OCI-LY3 (cell line): ENCODE measurements around the gene CD96.

ENCODE experiments used
- H2AFZ ChIP-seq: fragments of 200-600, 300-600 bp; shearing (Covaris generic); 2 replicates; pipeline ENCODE4 v1.6.0; 2014; ENCODE audit warnings: antibody characterized with exemption, low read depth, low read length
- H3K27ac ChIP-seq: fragments of 200-600, 300-600 bp; sonication (generic); 2 replicates; pipeline ENCODE4 v1.5.1; 2014; ENCODE audit warnings: mild to moderate bottlenecking, low read length, moderate library complexity, mixed read lengths
- H3K27me3 ChIP-seq: fragments of 200-600, 300-600 bp; sonication (generic); 2 replicates; pipeline ENCODE4 v1.6.1; 2014; ENCODE audit warnings: low read depth, low read length, mixed read lengths
- H3K36me3 ChIP-seq: fragments of 200-600, 300-600 bp; sonication (generic); replicated peaks from 2 replicates; pipeline ENCODE3; 2014; ENCODE audit warnings: low read depth, low read length, mixed read lengths
- H3K4me1 ChIP-seq: fragments of 300-600, 200-600 bp; sonication (generic); 2 replicates; pipeline ENCODE4 v1.6.1; 2014; ENCODE audit warnings: low read length, mixed read lengths
- H3K4me2 ChIP-seq: fragments of 200-600, 300-600 bp; sonication (generic); 2 replicates; pipeline ENCODE4 v1.6.1; 2014; ENCODE audit warnings: low read length, mixed read lengths
- H3K4me3 ChIP-seq: fragments of 300-600, 200-600 bp; sonication (generic); 2 replicates; pipeline ENCODE4 v1.5.1; 2014; ENCODE audit warnings: antibody characterized with exemption, mild to moderate bottlenecking, low read length, moderate library complexity
- H3K79me2 ChIP-seq: fragments of 300-600, 200-600 bp; shearing (Covaris generic); 2 replicates; pipeline ENCODE4 v1.6.1; 2014; ENCODE audit warnings: mild to moderate bottlenecking, low read length, mixed read lengths
- H3K9ac ChIP-seq: fragments of 300-600, 200-600 bp; shearing (Covaris generic); 2 replicates; pipeline ENCODE4 v1.6.0; 2014; ENCODE audit warnings: mild to moderate bottlenecking, low read length, moderate library complexity
- H3K9me3 ChIP-seq: fragments of 200-600, 300-600 bp; shearing (Covaris generic); 2 replicates; pipeline ENCODE4 v1.6.1; 2014; ENCODE audit warnings: low read length, mixed read lengths; ENCODE audit not compliant: insufficient read depth
- H4K20me1 ChIP-seq: fragments of 200-600, 300-600 bp; sonication (generic); 2 replicates; pipeline ENCODE4 v1.6.1; 2016; ENCODE audit warnings: low read length, mixed read lengths; ENCODE audit not compliant: insufficient read depth
- EZH2phosphoT487 ChIP-seq: fragments of 200-600 bp; shearing (Covaris generic); IDR thresholded peaks from 2 replicates; pipeline ENCODE4 v1.6.1; 2018; ENCODE audit warnings: antibody characterized with exemption, mixed run types, low read depth
- TF ChIP-seq, protein P1 (sequence below): fragments of 200-600, 300-600 bp; sonication (generic); IDR thresholded peaks from 2 replicates; pipeline ENCODE4 v1.5.1; 2014; ENCODE audit warnings: antibody characterized with exemption, low read length, low read depth

CD96 gene

DNA sequence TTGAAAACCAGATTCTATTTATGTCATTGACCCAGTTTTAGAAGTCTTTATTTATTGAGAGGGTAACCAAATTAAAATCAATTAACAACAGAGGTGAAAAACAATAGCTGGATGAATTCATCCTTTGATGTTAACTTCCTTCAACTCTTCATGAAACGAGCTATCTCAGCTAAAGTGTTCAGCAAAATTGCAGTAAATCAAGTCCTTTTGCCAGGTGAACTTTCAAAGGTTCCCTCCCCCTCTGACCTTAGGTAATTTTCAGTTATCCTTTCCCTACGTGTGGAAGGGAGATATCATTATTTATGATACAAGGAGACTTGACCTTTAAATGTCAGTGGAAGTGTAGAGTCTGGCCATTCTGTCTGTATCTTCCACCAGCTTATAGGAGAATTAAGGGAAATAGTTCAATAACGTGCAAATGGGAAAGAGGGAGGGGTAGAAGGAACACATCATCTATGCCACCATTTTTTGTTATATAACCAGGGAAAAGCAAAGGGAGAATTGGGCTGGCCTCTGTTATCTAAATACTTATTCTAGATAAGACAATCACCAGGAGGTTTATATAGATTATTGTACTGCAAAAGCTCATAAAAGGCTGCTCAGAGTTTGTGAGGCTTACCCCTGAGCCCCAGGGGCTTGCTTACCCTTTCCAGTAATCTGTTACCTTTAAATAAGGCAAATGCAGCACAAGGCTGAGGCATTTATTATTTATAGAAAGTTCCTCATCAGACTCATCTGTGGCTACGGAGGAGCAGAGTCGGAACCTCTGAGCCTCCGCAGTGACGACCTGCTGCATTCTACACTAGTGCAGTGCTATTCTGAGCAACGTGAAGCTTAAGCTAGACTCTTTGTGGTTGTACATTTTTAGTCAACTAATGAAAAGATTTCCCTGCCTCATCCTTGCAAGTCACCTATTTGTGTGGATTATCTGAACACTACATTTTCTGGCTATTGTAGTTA, 150.9 kb downstream of the CD96 start:
- Histone ChIP-seq H2AFZ (no peak overlapping the region), H3K9me3 (no peaks in the 10 kb centered on the region), H3K4me1 (peaks cover 17% of the 10 kb centered on the region), H3K36me3 (no peaks in the 10 kb centered on the region), H3K9ac (no peak overlapping the region), H3K27ac (no peak overlapping the region), H3K4me2 (peak overlapping the region; percentile 41), H3K27me3 (peaks cover 5% of the 10 kb centered on the region; the same call in 1 of the 2 replicates), H4K20me1 (no peaks in the 10 kb centered on the region), H3K79me2 (no peaks in the 10 kb centered on the region), H3K4me3 (0 out of 2 replicates have a peak overlapping the region, but pooled peaks have one; percentile 15)
- TF ChIP-seq, protein P1, sequence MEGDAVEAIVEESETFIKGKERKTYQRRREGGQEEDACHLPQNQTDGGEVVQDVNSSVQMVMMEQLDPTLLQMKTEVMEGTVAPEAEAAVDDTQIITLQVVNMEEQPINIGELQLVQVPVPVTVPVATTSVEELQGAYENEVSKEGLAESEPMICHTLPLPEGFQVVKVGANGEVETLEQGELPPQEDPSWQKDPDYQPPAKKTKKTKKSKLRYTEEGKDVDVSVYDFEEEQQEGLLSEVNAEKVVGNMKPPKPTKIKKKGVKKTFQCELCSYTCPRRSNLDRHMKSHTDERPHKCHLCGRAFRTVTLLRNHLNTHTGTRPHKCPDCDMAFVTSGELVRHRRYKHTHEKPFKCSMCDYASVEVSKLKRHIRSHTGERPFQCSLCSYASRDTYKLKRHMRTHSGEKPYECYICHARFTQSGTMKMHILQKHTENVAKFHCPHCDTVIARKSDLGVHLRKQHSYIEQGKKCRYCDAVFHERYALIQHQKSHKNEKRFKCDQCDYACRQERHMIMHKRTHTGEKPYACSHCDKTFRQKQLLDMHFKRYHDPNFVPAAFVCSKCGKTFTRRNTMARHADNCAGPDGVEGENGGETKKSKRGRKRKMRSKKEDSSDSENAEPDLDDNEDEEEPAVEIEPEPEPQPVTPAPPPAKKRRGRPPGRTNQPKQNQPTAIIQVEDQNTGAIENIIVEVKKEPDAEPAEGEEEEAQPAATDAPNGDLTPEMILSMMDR: no peak

DNA sequence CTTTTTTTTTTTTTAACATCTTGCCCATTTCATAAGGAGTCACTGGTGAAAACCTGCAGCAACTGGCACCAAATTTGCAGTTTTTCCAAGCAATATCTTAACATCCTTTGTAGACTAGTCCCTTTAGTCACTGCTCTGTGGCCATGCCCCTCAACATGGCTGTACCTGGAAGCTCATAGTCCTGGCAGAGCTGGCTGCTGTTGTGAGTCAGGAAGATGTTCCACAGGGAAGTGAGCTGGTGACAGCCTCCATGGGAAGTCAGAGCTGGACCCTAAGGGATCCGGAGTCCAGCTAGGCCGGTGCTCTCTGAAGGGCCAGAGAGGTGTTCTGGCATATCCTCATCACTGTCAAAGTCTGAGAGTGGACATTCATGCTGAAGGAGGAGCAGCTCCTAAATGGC, 152.5 kb downstream of the CD96 start:
- Histone ChIP-seq H3K4me2 (no peak overlapping the region), H3K9me3 (no peaks in the 10 kb centered on the region), H3K4me1 (peaks cover 21% of the 10 kb centered on the region), H3K9ac (no peak overlapping the region), H3K4me3 (no peak overlapping the region), H3K36me3 (no peaks in the 10 kb centered on the region), H3K27me3 (peaks cover 5% of the 10 kb centered on the region; the same call in 1 of the 2 replicates), H3K79me2 (no peaks in the 10 kb centered on the region), H2AFZ (no peak overlapping the region), H4K20me1 (no peaks in the 10 kb centered on the region), H3K27ac (no peak overlapping the region)
- TF ChIP-seq, protein P1: no peak
- TF ChIP-seq EZH2phosphoT487: no peak

DNA sequence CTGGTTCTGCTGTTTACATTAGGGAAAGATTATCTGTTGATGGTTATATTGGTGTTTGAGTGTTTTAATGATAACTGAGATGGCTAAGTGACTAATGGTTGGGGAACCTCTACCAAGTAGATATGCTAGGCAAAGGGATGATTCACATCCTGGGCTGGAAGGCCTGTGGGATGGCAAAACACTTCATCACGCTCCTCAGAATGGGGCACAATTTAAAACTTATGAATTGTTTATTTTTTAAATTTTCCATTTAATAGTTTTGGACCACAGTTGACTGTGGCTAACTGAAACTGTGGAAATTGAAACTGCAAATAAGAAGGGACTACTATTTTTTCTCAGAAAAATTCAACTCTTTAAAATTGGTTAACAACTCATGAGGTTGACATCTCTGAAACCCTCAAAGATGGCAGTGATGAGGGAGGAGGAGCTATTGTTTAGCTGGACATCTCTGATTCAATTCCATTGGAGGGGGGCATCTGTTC, 153.7 kb downstream of the CD96 start:
- Histone ChIP-seq H3K36me3 (no peaks in the 10 kb centered on the region), H3K4me3 (no peak overlapping the region), H4K20me1 (no peaks in the 10 kb centered on the region), H3K4me2 (no peak overlapping the region), H3K9me3 (no peaks in the 10 kb centered on the region), H3K4me1 (peaks cover 33% of the 10 kb centered on the region), H3K79me2 (no peaks in the 10 kb centered on the region), H3K27ac (no peak overlapping the region), H3K9ac (no peak overlapping the region), H3K27me3 (peaks cover 5% of the 10 kb centered on the region; the same call in 1 of the 2 replicates), H2AFZ (no peak overlapping the region)
- TF ChIP-seq, protein P1: no peak
- TF ChIP-seq EZH2phosphoT487: no peak

DNA sequence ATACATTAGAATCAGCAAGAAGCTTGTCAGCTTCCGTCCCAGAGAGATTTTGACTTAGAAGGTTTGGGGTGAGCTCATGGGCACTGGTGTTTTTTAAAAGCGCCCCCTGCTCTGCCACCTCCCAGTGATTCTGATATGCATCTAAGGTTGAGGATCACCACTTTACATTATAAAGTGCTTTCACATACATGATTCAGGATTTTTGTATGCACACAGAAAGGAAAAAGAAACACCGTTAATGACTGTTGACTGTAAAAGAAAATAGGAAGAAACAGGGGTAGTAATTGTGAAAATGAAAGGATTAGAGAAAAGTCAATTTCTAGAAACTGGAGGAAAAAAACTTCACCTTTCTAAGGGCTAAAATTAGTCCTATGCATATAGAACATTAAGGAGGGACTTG, 158.1 kb downstream of the CD96 start:
- TF ChIP-seq, protein P1: no peak
- no peak for TF ChIP-seq EZH2phosphoT487
- Histone ChIP-seq H3K9me3 (no peaks in the 10 kb centered on the region), H3K79me2 (no peaks in the 10 kb centered on the region), H3K4me3 (peak overlapping the region; percentile 9), H3K27ac (0 out of 2 replicates have a peak overlapping the region, but pooled peaks have one; percentile 8), H3K27me3 (no peaks in the 10 kb centered on the region), H3K4me1 (peaks cover 20% of the 10 kb centered on the region), H3K4me2 (peak overlapping the region; percentile 55), H3K9ac (no peak overlapping the region), H3K36me3 (no peaks in the 10 kb centered on the region), H4K20me1 (no peaks in the 10 kb centered on the region), H2AFZ (no peak overlapping the region)
